GM12865 (cell line): ENCODE measurements around the gene KLF13.

Experiments
- DNase-seq: peaks from one replicate; pipeline ENCODE4 v3.0.0; 2010; ENCODE audit warnings: low read depth
- H3K4me3 ChIP-seq: 2 replicates; pipeline ENCODE4 v1.5.1; 2011; ENCODE audit warnings: mild to moderate bottlenecking, low read depth, low read length, control low read depth
- TF ChIP-seq, protein P1 (sequence below): IDR thresholded peaks from 2 replicates; pipeline ENCODE4 v1.5.1; 2011; ENCODE audit warnings: low read length, control low read depth, low read depth, inconsistent platforms; ENCODE audit not compliant: insufficient read depth; ENCODE audit errors: missing control alignments

Gene KLF13

DNA sequence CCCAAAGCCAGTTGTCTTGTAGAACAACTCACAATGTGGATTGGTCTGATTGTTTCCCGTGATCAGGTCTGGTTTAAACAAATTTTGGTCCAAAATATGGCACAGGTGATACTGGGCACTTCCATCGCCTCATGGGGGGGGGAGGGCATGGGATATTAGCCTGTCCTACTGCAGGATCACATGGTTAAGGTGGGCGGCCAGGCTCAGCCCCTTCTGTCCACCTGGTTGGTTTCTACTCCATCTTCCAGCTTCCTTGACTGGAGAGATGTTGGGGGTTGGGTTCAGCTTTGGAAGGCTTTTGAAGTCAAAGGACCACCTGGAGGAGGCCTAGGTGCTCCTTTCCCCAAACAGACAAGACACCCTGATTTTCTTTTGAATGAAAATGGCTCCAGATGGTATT is 7.2 kb downstream of the KLF13 start:
- H3K4me3 ChIP-seq, result no peak overlapping the region
- TF ChIP-seq, protein P1, sequence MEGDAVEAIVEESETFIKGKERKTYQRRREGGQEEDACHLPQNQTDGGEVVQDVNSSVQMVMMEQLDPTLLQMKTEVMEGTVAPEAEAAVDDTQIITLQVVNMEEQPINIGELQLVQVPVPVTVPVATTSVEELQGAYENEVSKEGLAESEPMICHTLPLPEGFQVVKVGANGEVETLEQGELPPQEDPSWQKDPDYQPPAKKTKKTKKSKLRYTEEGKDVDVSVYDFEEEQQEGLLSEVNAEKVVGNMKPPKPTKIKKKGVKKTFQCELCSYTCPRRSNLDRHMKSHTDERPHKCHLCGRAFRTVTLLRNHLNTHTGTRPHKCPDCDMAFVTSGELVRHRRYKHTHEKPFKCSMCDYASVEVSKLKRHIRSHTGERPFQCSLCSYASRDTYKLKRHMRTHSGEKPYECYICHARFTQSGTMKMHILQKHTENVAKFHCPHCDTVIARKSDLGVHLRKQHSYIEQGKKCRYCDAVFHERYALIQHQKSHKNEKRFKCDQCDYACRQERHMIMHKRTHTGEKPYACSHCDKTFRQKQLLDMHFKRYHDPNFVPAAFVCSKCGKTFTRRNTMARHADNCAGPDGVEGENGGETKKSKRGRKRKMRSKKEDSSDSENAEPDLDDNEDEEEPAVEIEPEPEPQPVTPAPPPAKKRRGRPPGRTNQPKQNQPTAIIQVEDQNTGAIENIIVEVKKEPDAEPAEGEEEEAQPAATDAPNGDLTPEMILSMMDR, result no peak
- DNase-seq, result no peak

DNA sequence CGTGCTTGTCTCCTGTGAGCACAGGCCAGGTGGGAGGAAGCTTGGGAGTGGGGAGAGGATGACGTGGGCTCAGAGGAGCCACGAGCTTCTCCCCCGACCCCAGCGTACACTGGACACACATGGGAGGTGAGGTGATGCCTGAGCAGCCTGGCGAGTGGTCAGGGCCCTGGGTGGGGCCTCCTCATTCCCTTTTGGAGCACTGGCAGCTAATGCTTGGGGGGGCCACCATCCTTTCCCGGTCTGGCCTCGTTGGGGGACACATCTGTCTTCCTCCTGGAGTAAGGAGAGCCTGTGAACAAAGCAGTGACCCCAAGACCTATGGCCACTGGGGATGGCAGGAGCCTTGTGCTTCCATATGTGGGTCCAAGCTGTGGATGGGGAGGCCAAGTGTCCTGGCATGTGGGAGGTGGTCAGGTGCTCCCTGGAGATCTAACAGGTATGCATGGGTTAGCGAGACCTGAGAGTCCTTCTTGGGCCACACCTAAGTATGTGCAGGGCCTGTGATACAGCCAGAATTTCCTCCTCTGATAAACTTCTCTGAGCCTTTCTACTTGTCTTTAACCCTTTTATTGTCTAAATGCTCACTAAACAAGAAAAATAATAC is 9.5 kb downstream of the KLF13 start:
- TF ChIP-seq, protein P1, result no peak
- no peak for DNase-seq

DNA sequence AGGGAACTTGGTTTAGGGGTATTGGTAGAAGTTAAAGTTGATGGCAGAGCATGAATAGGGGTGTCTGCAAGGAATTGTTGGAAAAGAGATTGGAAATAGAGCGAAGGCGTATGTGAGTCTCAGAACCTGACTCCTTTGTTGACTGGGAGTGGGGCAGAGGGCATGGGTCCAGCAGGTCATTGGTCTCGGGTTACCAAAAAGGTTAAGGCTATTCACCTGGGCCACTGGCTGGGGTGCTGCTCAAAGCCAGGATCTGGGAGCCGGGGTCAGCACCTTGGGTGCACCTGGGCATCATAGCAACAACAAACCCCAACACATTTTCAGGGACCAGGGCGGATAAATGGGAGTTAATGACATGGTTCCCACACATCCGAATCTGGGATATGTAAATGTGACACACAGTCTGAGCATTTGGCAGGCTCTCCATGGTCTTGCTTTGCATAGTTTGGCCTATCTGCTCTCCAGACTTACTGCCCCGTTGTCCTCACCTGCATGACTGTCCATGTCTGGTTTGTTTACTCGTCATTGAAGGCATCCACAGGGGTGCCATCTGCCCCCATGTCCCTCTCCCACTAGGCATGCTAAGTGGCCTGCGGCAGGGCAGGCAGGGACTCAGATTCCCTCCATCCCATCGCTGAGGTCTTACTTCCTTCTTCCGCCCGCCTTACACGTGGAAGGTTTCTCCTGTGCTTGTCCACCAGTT is 10.1 kb downstream of the KLF13 start:
- no peak overlapping the region for H3K4me3 ChIP-seq
- no peak for DNase-seq
- TF ChIP-seq, protein P1, result no peak

More for the DNA sequence above, 9.5 kb downstream of the KLF13 start:
- no peak overlapping the region for H3K4me3 ChIP-seq

DNA sequence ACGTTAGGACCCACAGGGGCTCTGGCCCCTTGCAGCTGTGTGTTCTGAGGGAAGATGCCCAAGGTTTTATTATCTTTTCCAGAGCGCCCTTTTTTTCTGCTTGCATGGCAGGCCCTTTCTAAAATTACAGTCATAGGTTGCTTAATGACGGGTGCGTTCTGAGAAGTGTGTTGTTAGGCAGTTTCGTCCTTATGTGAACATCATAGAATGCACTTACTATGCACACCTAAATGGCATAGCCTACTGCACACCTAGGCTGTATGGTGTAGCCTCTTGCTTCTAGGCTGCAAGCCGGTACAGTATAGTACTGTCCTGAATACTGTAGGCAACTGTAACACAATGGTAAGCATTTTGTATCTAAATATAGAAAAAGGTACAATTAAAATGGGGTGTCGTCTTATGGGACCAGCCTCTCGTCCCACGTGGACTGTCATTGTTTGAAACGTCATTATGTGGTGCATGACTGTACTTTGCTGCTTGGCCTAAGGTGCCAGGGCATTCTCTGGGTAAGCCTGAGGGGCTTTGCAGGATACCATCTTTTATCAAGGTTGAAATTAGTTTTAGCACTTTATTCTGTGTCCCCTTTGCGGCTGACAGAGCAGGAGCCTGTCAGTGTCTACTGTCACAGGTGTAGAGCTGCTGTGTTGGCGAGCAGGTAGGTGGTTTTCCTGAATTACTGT is 10.9 kb downstream of the KLF13 start:
- H3K4me3 ChIP-seq, result no peak overlapping the region
- DNase-seq, result no peak
- TF ChIP-seq, protein P1, result no peak

DNA sequence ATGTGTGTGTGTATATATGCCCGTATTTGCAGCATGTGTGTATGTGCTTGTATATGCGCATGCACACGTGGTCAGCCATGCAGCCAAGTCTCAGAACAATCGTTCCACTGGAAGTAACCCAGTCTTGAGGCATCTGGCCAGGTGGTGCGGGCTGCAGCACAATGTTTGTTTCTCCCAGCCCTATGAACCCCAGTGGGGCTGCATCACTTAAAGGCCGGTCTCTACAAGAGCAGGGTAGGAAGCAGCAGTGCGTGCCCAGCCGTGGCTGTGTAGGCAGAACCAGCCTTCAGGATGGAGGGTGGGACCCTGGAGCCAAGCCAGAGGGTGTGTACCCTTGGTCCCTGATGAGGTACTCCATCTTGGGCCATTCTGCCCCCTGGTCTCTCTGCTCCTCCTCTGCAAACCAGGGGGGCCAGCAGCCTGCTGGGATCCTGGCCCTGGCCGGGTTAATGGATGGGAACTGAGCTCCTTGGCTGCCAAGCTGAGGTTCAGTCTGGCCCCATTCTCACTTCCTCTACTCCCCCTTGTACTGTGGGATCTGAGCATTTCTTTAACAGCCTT is 11.8 kb downstream of the KLF13 start:
- peak overlapping the region; percentile 2; the same call in 1 of the 2 replicates for H3K4me3 ChIP-seq
- peak; percentile 57 for DNase-seq
- TF ChIP-seq, protein P1, result no peak

DNA sequence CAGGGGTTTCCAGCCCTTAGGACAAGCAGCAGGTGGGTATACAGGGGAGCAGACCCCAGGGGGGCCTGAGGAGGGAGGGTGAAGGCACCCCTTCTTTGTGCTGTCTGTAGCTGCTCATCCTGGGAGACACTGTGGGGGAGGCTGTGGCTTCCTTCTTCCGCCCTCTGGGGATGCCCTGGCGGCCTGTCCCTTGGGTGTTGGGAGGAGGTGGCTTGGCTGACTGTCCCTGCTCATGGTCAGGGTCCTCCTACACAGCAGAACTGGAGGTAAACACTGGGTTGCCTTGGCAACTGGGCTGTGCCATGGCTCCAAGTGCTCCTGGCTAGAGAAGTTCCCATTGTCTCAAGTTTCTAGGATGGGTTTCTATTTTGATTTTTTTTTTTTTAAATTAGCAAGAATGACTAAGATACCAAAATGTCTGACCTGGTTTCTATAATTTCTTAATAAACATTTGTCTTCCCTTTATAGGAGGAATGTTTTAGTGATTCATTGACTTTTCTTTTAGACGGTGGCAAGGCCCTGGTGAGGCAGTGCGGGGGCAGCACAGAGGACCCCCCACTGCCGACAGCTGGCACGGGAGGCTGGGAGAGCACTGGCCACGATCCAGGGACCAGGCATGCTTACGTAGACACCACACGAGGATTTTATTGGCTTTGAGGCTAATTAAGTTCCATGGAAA is 12.4 kb downstream of the KLF13 start:
- peak; percentile 71 for DNase-seq
- TF ChIP-seq, protein P1, result no peak
- H3K4me3 ChIP-seq, result peak overlapping the region; percentile 2; the same call in 1 of the 2 replicates
